ENCODE measurements around the gene NRL.

NRL gene

GRCh38 chr14:24132061-24132685 is 17.4 kb upstream of the NRL start:
- H3K4me1 ChIP-seq (ENCODE audit: control insufficient read depth, insufficient read depth, low read length): peaks cover 8% of the 10 kb centered on the region
- DNase-seq (ENCODE audit: low read depth): no peak
- H3K9ac ChIP-seq (ENCODE audit: low read length): no peak overlapping the region
- no peaks in the 10 kb centered on the region for H3K9me3 ChIP-seq (ENCODE audit: control insufficient read depth, low read length)
- H3K27me3 ChIP-seq (replicated peaks; ENCODE audit: control insufficient read depth, insufficient read depth, low read length): no peaks in the 10 kb centered on the region
- H3K36me3 ChIP-seq (ENCODE audit: control insufficient read depth, insufficient read depth, low read length, severe bottlenecking): peaks cover 1% of the 10 kb centered on the region
- H3K4me3 ChIP-seq (ENCODE audit: low read length): no peak overlapping the region

- no peak for DNase-seq (ENCODE audit: low read depth)
- Histone ChIP-seq H3K36me3 (ENCODE audit: control insufficient read depth, insufficient read depth, low read length, severe bottlenecking) (no peaks in the 10 kb centered on the region), H3K4me1 (ENCODE audit: control insufficient read depth, insufficient read depth, low read length) (peaks cover 1% of the 10 kb centered on the region), H3K27me3 (replicated peaks; ENCODE audit: control insufficient read depth, insufficient read depth, low read length) (no peaks in the 10 kb centered on the region), H3K9me3 (ENCODE audit: control insufficient read depth, low read length) (no peaks in the 10 kb centered on the region), H3K9ac (ENCODE audit: low read length) (no peak overlapping the region), H3K4me3 (ENCODE audit: low read length) (no peak overlapping the region)
Measured at GRCh38 chr14:24131549-24131966, 16.8 kb upstream of the NRL start.

GRCh38 chr14:24130717-24131548 is 16.2 kb upstream of the NRL start:
- H3K9ac ChIP-seq (ENCODE audit: low read length): no peak overlapping the region
- no peak for DNase-seq (ENCODE audit: low read depth)
- H3K4me3 ChIP-seq (ENCODE audit: low read length): no peak overlapping the region
- no peaks in the 10 kb centered on the region for H3K9me3 ChIP-seq (ENCODE audit: control insufficient read depth, low read length)
- no peaks in the 10 kb centered on the region for H3K4me1 ChIP-seq (ENCODE audit: control insufficient read depth, insufficient read depth, low read length)
- no peaks in the 10 kb centered on the region for H3K36me3 ChIP-seq (ENCODE audit: control insufficient read depth, insufficient read depth, low read length, severe bottlenecking)
- H3K27me3 ChIP-seq (replicated peaks; ENCODE audit: control insufficient read depth, insufficient read depth, low read length): no peaks in the 10 kb centered on the region

GRCh38 chr14:24130380-24130716 is 15.6 kb upstream of the NRL start, which contains the start of gene FITM1:
TSS of gene FITM1 (plus strand) at chr14:24130659. CDS start at chr14:24131564, 905 bp downstream.
- no peaks in the 10 kb centered on the region for H3K4me1 ChIP-seq (ENCODE audit: control insufficient read depth, insufficient read depth, low read length)
- H3K9me3 ChIP-seq (ENCODE audit: control insufficient read depth, low read length): no peaks in the 10 kb centered on the region
- H3K9ac ChIP-seq (ENCODE audit: low read length): no peak within 1 kb of the TSS
- H3K27me3 ChIP-seq (replicated peaks; ENCODE audit: control insufficient read depth, insufficient read depth, low read length): no peaks in the 10 kb centered on the region
- no peaks in the 10 kb centered on the region for H3K36me3 ChIP-seq (ENCODE audit: control insufficient read depth, insufficient read depth, low read length, severe bottlenecking)
- H3K4me3 ChIP-seq (ENCODE audit: low read length): no peak within 1 kb of the TSS
- no peak for DNase-seq (ENCODE audit: low read depth)

- Histone ChIP-seq H3K4me1 (ENCODE audit: control insufficient read depth, insufficient read depth, low read length) (no peaks in the 10 kb centered on the region), H3K9ac (ENCODE audit: low read length) (no peak overlapping the region), H3K27me3 (replicated peaks; ENCODE audit: control insufficient read depth, insufficient read depth, low read length) (no peaks in the 10 kb centered on the region), H3K4me3 (ENCODE audit: low read length) (no peak overlapping the region), H3K36me3 (ENCODE audit: control insufficient read depth, insufficient read depth, low read length, severe bottlenecking) (no peaks in the 10 kb centered on the region), H3K9me3 (ENCODE audit: control insufficient read depth, low read length) (no peaks in the 10 kb centered on the region)
- no peak for DNase-seq (ENCODE audit: low read depth)
Measured at GRCh38 chr14:24129410-24129998, 14.8 kb upstream of the NRL start.

GRCh38 chr14:24127673-24128072 is 12.9 kb upstream of the NRL start:
- H3K9ac ChIP-seq (ENCODE audit: low read length): no peak overlapping the region
- H3K4me1 ChIP-seq (ENCODE audit: control insufficient read depth, insufficient read depth, low read length): no peaks in the 10 kb centered on the region
- no peaks in the 10 kb centered on the region for H3K27me3 ChIP-seq (replicated peaks; ENCODE audit: control insufficient read depth, insufficient read depth, low read length)
- no peak for DNase-seq (ENCODE audit: low read depth)
- no peaks in the 10 kb centered on the region for H3K9me3 ChIP-seq (ENCODE audit: control insufficient read depth, low read length)
- no peak overlapping the region for H3K4me3 ChIP-seq (ENCODE audit: low read length)
- peaks cover 8% of the 10 kb centered on the region for H3K36me3 ChIP-seq (ENCODE audit: control insufficient read depth, insufficient read depth, low read length, severe bottlenecking)

GRCh38 chr14:24126939-24127338 is 12.2 kb upstream of the NRL start:
- peaks cover 12% of the 10 kb centered on the region for H3K36me3 ChIP-seq (ENCODE audit: control insufficient read depth, insufficient read depth, low read length, severe bottlenecking)
- no peaks in the 10 kb centered on the region for H3K9me3 ChIP-seq (ENCODE audit: control insufficient read depth, low read length)
- H3K27me3 ChIP-seq (replicated peaks; ENCODE audit: control insufficient read depth, insufficient read depth, low read length): no peaks in the 10 kb centered on the region
- H3K9ac ChIP-seq (ENCODE audit: low read length): no peak overlapping the region
- H3K4me1 ChIP-seq (ENCODE audit: control insufficient read depth, insufficient read depth, low read length): no peaks in the 10 kb centered on the region
- no peak overlapping the region for H3K4me3 ChIP-seq (ENCODE audit: low read length)
- no peak for DNase-seq (ENCODE audit: low read depth)

GRCh38 chr14:24123424-24124417 is 9.0 kb upstream of the NRL start:
- no peak overlapping the region for H3K4me3 ChIP-seq (ENCODE audit: low read length)
- no peaks in the 10 kb centered on the region for H3K4me1 ChIP-seq (ENCODE audit: control insufficient read depth, insufficient read depth, low read length)
- H3K9me3 ChIP-seq (ENCODE audit: control insufficient read depth, low read length): no peaks in the 10 kb centered on the region
- peaks cover 40% of the 10 kb centered on the region for H3K36me3 ChIP-seq (ENCODE audit: control insufficient read depth, insufficient read depth, low read length, severe bottlenecking)
- no peaks in the 10 kb centered on the region for H3K27me3 ChIP-seq (replicated peaks; ENCODE audit: control insufficient read depth, insufficient read depth, low read length)
- no peak overlapping the region for H3K9ac ChIP-seq (ENCODE audit: low read length)
- no peak for DNase-seq (ENCODE audit: low read depth)

- no peak for DNase-seq (ENCODE audit: low read depth)
- Histone ChIP-seq H3K4me1 (ENCODE audit: control insufficient read depth, insufficient read depth, low read length) (no peaks in the 10 kb centered on the region), H3K36me3 (ENCODE audit: control insufficient read depth, insufficient read depth, low read length, severe bottlenecking) (peaks cover 48% of the 10 kb centered on the region), H3K9me3 (ENCODE audit: control insufficient read depth, low read length) (no peaks in the 10 kb centered on the region), H3K9ac (ENCODE audit: low read length) (no peak overlapping the region), H3K27me3 (replicated peaks; ENCODE audit: control insufficient read depth, insufficient read depth, low read length) (no peaks in the 10 kb centered on the region), H3K4me3 (ENCODE audit: low read length) (no peak overlapping the region)
Measured at GRCh38 chr14:24122898-24123297, 8.1 kb upstream of the NRL start.

GRCh38 chr14:24122416-24122815 is 7.7 kb upstream of the NRL start:
- Histone ChIP-seq H3K4me1 (ENCODE audit: control insufficient read depth, insufficient read depth, low read length) (no peaks in the 10 kb centered on the region), H3K27me3 (replicated peaks; ENCODE audit: control insufficient read depth, insufficient read depth, low read length) (no peaks in the 10 kb centered on the region), H3K4me3 (ENCODE audit: low read length) (no peak overlapping the region), H3K36me3 (ENCODE audit: control insufficient read depth, insufficient read depth, low read length, severe bottlenecking) (peaks cover 53% of the 10 kb centered on the region), H3K9ac (ENCODE audit: low read length) (no peak overlapping the region), H3K9me3 (ENCODE audit: control insufficient read depth, low read length) (no peaks in the 10 kb centered on the region)
- DNase-seq (ENCODE audit: low read depth): no peak

All from adipocyte (in vitro differentiated cells).